Nucleus accumbens (tissue), 56 donors: Measurements from ENCODE around the gene ADGRG1.

Experiments
- DNase-seq, 56 donors: peaks; one replicate each; lab custom pipeline; 2025; lab: John Stamatoyannopoulos, UW

The ADGRG1 gene

DNA sequence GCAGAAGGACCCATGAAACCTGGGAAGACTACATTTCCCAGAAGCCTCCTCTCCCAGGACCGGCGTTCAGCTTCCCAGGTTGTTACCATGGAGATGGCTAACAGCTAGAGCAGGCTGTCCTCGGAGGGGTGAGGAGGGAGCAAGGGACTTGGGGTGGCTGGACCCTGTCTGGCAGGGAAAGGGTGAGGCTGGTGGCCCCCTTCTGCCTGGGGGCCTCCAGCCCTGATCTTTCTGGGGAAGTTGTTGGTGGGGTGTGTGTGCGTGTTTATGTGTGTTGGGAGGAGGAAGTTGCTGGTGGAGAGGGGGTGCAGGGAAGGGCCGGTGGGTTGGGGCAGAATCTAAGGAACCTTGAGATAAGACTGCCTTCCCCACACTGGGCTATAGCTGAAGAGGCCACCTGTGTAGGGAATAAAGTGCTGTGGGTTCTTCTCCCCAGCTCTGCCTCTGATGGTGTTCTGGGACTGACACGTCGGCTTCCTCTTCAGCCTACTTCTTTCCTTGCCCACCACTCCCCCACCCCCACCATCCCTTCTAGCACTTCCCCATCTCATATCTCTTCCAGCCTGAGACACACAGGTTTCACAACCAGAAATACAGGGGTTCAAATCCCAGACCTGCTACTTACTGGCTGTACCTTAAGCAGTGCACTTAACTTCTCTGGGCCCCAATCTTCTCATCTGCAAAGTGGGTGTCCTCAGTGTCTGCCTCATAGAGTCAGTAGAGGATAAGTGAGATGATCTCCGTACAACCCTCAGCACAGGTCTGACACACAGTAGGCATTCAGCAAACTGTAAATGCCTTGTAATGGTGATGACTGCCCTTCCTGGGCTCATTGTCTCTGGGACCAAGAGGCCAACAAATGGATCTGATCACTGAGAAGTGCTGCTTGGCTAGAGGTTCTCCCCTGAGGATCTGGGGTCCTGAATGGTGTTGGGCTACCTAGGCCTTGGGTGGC lies 66.6 kb downstream of the ADGRG1 start, which contains the start of gene DRC7:
Gene DRC7 (plus strand): TSS at position 82 of the 955 bp plus-strand sequence. CDS start 3,144 bp downstream, outside the sequence.
- DNase-seq = peak in 42 of 56 donors; percentile 7 to 76 (median 34)

DNA sequence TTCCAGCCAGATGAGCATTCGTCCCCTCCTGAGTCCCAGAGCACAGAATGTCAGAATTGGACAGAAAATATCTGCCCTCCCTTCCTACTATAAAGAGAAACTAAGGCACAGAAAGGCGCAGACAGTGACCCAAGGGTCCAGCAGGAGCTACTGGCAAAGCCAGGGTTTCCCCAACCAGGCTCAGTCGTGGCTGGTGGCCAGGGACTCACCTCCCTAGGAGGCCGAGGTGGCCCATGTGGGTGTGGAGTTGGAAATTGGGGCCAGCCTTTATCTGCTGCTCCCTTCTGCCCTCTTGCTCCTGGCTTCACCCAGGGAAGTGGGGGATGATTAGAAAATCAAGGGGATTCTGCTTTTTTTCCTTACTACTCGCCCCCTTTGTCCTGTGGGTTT lies 67.2 kb downstream of the ADGRG1 start:
- no peak for DNase-seq

DNA sequence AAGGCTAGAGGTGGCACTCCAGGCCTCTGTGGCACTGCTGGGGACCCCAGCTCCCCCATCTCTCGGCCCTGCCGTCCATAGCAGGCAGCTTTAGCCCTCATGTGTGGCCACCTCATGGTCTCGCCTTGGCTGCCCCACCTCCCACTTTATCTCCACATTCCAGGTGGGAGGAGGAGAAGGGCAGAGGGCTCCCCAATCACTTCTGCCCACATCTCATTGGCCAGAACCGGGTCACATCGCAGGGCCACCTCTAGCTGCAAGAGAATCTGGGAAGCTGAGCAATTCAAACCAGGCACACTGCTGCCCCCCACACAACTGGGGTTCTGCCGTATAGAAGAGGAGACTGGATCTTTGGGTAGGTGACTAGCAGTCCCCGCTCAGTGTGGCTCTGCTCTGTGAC lies 67.8 kb downstream of the ADGRG1 start:
- no peak for DNase-seq

DNA sequence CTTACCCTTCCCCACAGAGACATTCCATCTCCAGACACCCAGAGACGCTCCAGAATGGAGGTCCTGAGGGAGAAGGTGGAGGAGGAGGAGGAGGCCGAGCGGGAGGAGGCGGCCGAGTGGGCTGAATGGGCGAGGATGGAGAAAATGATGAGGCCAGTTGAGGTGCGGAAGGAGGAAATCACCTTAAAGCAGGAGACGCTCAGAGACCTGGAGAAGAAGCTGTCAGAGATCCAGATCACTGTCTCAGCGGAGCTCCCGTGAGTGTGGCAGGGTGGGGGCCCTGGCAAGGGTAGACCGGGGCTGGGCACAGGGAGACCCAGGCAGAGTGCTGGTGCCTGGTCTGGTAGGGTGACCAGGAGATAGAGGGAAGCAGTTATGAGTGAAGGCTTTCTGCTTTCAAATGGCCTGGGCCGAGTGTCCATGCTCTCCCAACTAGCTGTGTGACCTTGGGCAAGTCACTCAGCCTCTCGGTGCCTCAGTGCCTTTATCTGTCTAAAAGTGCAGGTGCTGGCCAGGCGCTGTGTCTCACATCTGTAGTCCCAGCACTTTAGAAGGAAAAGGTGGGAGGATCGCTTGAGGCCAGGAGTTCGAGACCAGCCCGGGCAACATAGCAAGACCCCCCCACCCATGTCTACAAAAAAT lies 69.6 kb downstream of the ADGRG1 start:
- DNase-seq = no peak

DNA sequence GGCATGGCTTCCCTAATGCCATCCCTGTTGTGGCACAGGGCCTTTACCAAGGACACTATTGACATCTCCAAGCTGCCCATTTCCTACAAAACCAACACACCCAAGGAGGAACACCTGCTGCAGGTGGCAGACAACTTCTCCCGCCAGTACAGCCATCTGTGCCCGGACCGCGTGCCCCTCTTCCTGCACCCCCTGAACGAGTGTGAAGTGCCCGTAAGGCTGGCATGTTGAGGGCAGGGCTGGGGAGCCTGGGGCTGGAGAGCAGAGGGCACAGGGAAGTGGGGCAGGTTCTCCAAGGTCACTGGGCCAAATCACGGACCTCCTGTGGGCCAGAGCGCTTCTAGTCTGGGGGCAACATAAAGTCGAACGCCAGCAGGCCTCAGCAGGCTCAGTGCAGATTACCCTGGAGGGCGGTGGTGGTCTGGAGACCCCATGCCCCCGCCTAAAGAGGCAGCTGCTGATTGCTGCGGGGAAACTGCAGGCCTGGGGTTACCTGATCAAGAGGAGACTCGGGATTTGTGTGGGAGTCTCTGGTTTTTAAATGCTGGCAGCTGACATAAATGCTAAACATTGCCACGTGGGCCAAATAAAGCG lies 70.5 kb downstream of the ADGRG1 start:
- DNase-seq = no peak

DNA sequence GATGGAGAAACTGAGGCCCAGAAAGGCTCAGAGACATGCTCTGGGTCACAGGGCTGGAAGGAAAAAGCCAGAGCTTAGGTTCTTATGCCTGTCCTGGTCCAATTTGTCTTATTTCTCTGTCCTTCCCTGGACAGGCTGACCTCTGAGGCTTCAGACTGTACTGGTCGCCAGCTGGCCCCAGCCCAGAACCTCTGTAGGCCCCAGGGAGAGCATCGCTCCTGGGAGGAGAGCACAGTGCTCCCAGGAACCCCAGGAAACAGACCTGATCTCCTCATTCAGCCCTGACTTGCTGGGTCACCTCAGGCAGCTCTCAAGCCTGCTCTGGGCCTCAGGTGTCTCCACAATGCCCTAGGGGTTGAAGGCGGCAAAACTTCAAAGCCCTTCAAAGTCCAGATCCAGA lies 71.1 kb downstream of the ADGRG1 start:
- no peak for DNase-seq

DNA sequence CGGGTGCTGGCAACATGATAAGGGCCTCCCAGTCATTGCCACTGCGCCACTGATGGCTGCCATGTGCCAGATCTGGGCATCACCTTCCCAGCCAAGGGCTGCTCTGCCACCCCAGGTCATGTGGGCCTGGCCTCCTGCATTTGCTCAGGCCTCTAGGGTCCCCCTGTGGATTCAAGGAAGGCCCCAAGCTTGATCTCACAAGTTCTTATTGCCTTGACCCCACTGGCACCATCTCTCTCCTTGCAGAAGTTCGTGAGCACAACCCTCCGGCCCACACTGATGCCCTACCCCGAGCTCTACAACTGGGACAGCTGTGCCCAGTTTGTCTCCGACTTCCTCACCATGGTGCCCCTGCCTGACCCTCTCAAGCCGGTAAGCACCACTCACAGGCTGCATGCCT lies 71.5 kb downstream of the ADGRG1 start:
- no peak for DNase-seq

DNA sequence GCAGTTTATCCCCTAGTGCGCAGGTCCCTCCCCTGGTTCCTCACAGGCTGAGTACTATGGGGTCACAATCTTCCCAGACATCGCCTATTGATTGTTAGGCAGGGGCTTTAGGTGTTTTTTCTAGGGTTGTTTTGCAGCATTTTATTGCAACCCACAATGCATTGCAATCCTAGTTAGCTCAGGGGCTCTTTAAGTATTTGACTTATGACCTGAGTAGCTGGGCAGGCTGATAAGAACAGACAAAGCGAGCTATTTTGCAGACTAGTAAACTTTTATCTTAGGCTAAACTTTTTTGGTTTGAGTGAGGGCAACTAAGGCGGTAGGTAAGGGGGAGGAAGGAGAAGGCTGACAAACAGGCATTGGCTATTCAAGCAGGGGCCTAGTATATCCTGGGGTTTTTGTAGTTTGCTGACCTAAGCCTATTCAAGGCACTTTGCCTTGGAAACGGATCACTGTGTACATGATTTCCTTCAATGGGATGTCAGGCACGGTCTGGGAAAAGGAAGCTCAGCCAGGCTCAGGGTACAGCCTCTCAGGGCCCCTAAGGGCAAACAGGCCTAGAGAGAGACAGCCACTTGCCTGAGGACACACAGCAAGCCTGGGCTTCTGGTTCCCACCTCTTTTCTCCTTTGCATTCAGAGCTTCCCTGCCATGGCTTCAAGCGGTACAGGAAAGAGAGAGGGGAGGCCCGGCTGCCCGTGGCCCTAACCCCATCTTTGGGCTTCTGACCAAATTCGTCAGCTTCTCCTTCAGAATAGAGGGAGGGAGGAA lies 72.5 kb downstream of the ADGRG1 start:
- DNase-seq = no peak

DNA sequence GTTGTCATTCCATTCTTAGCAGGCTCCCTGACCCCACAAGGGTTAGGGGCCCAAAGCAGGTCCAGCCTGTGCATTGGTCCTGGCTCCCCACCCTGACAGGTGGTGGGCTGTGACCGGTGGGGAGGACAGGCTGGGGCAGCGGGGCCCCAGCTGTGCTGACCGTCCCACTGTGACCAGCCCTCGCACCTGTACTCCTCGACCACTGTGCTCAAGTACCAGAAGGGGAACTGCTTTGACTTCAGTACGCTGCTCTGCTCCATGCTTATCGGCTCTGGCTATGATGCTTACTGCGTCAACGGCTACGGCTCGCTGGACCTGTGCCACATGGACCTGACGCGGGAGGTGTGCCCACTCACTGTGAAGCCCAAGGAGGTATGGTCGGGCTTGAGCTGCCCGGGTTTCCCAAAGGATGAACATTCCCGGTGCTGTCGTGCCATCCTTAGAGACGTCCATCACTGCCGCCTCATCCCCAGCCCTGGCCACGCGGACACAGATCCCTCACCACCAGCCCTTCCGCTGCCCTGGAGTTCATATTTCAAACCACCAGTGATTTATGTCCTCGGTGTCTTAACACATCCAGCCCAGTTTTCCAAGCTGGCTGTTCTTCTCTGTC lies 73.4 kb downstream of the ADGRG1 start:
- DNase-seq = no peak

DNA sequence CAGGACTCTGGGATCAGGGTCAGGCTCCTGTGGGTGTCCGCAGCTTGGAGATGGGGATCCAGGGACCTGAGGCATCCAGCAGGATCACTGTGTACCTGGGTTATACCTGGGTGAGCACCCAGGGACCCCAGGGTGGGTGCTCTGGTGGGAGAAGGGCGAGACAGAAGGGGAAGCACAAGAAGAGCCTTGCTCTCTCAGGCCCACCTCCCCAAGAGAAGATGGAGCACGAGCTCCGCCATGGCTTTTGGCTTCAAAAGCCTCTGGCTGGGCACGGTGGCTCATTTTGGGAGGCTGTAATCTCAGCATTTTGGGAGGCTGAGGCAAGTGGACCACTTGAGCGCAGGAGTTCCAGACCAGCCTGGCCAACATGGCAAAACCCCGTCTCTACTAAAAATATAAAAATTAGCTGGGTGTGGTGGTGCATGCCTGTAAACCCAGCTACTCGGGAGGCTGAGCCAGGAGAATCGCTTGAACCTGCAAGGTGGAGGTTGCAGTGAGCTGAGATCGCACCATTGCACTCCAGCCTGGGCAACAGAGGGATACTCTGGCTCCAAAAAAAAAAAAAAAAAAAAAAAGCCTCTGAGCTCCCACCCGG lies 75.1 kb downstream of the ADGRG1 start:
- DNase-seq = no peak

DNA sequence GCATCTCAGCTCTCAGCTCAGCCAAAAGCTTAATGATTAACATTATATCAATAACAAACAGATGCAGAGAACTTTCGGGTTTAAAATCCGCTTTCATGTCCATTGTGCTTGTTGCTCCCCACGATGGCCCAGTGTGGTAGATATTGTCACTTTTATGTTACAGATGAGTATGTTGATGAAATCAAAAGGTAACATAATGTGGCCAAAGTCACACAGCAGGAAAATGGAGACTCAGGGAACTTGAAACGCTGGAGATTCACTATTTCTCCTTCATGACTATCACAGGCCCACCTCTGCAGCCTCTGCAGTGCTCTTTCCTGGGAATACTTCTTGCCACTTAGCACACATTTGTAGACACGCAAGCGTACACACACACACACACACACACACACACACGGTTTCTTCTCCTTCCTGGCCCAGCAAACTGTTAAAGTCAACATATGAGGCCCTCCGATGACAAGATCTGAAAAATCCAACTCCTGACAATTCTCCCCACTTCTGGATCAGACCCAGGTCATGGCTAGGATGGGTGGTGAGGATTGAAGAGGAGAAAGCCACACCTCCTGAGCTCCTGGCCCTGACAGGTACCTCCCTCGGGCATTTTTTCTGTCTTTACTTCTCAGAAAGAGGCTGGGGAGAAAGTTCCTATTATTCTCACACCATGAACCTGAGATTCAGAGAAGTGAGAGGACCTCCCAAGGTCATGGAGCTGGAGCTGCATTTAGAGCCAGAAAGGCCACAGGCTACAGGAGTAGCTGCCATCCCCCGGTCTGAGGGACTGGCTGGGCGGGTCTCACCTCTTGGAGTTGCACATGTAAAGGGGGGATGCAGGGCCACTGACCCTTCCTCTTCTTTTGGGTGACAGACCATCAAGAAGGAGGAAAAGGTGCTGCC lies 75.8 kb downstream of the ADGRG1 start:
- no peak for DNase-seq

DNA sequence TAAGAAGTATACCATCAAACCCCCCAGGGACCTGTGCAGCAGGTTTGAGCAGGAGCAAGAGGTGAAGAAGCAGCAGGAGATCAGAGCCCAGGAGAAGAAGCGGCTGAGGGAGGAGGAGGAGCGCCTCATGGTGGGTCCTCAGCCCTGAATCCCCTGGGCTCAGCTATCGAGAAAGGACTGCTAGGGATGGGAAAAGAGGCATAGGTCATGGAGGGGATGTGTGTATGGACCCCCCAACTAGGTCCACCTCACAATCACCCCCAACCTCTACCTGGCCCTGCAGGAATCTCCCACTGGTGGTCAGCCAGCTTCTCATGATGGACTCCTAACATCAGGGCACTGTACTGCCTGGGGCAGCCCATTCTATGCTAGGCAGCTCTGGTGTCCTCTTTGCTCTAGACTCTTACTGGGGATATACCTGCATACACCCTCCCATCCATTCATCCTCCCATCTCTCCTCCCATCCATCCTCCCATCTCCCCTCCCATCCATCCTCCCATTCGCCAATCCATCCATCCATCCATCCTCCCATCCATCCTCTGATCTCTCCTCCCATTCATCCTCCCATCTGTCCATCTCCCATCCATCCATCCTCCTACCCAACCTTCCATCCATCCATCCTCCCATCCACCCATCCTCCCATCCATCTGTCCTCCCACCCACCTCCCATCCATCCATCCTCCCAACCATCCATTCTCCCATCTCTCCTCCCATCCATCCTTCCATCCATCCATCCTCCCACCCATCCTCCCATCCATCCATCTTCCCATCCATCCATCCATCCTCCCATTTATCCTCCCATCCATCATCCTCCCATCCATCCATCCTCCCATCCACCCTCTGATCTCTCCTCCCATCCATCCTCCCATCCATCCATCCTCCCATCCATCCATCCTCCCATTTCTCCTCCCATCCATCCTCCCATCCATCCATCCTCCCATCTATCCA lies 76.7 kb downstream of the ADGRG1 start:
- DNase-seq = no peak

DNA sequence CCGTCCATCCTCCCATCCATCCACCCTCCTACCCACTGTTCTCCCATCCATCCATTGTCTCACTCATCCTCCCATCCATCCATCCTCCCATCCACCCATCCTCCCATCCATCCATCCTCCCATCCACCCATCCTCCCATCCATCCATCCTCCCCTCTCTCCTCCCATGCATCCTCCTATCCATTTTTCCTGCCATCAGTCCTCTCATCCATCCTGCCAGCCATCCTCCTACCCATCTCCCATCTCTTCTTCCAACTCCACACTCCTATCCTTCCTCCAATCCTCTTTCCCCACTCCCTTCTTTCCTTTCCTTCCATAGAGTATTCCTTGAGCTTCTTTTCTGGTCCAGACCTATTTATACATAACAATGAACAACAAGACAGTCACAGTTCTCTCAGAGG lies 78.3 kb downstream of the ADGRG1 start:
- DNase-seq = no peak

DNA sequence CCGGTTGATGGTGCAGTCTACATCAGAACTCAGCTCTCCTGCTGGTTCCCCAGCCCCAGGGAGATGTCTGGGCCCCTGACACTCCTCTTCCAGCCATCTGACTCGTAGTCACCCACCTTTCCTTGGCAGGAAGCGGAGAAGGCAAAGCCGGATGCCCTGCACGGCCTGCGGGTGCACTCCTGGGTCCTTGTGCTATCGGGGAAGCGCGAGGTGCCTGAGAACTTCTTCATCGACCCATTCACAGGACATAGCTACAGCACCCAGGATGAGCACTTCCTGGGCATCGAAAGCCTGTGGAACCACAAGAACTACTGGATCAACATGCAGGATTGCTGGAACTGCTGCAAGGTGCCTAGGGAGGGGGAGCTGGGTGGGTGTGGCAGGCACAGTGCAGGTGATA lies 78.9 kb downstream of the ADGRG1 start:
- DNase-seq = no peak

DNA sequence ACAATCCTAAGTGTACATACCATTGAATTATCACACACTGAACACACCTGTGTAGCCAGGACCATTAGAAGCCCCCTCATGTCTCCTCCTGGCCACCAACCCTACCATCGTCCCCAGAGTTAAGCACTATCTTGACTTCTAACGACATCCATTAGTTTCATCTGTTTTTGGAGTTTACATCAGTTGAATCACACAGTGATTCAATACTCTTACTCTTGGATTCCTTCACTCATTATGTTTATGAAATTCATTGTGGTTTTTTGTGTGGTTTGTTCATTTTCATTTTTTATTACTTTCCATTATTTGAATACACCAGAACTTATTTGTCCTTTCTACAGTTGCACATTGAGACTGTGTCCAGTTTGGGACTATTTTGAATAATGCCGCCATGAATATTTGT lies 79.7 kb downstream of the ADGRG1 start:
- DNase-seq = no peak

DNA sequence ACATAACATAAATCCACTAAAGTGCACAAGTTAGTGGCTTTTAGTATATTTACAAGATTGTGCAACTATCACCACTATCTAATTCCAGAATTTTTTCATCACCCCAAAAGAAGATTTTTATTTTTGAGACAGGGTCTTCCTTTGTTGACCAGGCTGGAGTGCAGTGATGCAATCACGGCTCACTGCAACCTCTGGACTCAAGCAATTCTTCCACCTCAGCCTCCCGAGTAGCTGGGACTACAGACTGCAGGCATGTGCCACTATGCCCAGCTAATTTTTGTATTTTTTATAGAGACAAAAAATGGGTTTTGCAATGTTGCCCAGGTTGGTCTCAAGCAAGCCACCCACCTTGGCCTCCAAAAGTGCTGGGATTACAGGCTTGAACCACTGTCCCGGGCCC lies 81.2 kb downstream of the ADGRG1 start:
- no peak for DNase-seq

DNA sequence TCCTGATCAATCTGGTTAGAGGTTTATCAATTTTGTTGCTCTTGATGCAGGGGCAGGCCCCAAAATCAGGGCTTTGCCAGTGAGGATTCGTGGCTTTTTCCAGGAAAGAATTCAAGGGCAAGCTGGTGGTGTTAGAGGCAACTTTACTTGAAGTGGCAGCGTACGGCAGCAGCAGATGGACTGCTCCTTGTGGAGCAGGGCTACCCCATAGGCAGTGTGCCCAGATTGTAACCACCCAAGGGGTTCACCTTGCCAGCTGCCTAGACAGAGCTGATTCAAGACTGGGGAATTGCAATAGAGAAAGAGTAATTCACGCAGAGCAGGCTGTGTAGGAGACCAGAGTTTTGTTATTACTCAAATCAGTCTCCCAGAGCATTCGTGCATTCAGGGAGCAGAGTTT lies 82.9 kb downstream of the ADGRG1 start:
- DNase-seq = no peak

DNA sequence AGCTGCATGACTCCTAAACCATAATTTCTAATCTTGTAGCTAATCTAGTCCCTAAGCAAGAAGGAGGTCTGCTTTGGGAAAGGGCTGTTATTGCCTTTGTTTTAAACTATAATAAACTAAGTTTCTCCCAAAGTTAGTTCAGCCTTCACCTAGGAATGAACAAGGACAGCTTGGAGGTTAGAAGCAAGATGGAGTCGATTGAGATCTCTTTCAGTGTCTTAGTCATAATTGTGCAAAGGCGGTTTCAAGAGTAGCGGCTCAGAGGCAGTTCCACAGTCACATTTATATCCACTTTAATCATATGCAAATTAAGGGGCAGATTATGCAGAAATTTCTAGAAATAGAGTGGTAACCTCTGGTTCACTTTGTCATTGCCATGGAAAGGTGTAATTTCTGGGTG lies 83.6 kb downstream of the ADGRG1 start:
- DNase-seq = no peak
